Cortex of kidney (tissue), 1 donor: ENCODE results near the gene GOLM1.

Experiments used
- DNase-seq: peaks from one replicate; lab custom pipeline; 2025; lab: John Stamatoyannopoulos, UW

Gene GOLM1

DNA sequence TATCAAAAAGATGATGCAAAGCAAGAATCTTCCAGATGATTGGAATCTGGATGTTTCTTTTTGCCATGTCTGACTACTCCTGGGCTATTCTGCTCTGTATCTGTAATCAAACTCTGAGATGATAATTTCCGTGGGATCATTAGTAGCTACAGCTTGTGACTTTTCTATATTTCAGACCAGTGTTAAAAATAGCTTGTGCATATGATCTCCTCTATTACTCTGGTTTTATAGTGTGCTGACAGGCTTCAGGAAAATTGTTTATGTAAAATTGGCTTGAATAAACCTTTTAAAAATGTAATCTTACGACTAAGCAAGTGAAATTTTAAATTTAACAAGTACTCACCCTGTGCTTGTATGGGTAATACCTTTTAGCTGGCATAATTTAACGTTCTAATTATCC, 118.0 kb downstream of the GOLM1 start:
- no peak for DNase-seq

DNA sequence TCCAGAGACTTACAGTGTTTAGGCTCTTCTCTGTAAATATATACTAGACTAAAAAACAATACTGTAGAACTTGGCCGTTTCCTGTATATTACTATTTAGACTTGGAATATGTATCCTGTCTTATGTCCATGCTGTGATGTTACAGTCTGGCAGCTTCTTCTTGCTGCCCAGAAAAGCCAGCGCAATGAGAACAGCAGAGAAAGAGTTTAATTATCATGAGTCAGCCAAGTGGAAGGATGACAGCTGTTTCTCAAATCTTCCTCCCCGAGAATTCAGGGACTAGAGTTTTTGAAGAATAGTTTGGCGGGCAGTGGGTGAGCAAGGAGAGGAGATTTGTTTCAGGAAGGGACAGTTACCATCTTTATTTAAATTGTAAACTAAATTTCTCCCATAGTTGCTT, 120.9 kb downstream of the GOLM1 start:
- DNase-seq, result no peak
